Measurements from ENCODE around the gene P2RX7.

DNA sequence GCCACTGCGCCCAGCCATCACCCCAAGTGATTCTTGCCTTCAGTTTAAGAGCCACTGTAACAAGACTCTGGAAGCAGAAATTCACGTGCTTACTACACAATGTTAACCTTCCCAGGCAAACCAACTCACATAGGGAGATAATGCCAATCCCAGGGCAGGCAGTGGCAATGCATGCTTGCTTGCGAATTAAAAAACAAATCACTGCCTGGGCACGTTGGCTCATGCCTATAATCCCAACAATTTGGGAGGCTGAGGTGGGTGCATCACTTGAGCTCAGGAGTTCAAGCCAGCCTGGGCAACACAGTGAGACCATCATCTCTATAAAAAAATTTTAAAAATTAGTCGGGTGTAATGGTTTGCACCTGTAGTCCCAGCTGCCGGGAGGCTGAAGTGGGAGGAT is 39.5 kb downstream of the P2RX7 start:
- TF ChIP-seq, protein P1, sequence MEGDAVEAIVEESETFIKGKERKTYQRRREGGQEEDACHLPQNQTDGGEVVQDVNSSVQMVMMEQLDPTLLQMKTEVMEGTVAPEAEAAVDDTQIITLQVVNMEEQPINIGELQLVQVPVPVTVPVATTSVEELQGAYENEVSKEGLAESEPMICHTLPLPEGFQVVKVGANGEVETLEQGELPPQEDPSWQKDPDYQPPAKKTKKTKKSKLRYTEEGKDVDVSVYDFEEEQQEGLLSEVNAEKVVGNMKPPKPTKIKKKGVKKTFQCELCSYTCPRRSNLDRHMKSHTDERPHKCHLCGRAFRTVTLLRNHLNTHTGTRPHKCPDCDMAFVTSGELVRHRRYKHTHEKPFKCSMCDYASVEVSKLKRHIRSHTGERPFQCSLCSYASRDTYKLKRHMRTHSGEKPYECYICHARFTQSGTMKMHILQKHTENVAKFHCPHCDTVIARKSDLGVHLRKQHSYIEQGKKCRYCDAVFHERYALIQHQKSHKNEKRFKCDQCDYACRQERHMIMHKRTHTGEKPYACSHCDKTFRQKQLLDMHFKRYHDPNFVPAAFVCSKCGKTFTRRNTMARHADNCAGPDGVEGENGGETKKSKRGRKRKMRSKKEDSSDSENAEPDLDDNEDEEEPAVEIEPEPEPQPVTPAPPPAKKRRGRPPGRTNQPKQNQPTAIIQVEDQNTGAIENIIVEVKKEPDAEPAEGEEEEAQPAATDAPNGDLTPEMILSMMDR (IDR thresholded peaks at IDR 0.05), result no peak
- no peak for TF ChIP-seq POLR2A (IDR thresholded peaks at IDR 0.05)
